Thyroid gland (tissue), 4 donors: ENCODE results near the gene WDR70. TPM values are rescaled to one million over a fixed set of nuclear protein-coding genes. Genes with fewer than 3 reads are reported as not detected.

ENCODE experiments used
- DNase-seq, 2 donors: peaks; one replicate each; pipeline ENCODE4 v3.0.0-alpha.2; 2019
- H3K27ac ChIP-seq, 3 donors: fragments of 200-600 bp; sonication (generic); 1 replicate in 2 of 3; 2 replicates in 1 of 3; pipeline ENCODE4 v1.5.1; 2016 to 2019; ENCODE audit warnings: mild to moderate bottlenecking in 1 of 3, moderate library complexity in 1 of 3
- H3K27me3 ChIP-seq: fragments of 200-600 bp; sonication (generic); one replicate; pipeline ENCODE4 v1.5.1; 2019
- H3K36me3 ChIP-seq, 2 donors: fragments of 200-600 bp; sonication (generic); one replicate each; pipeline ENCODE4 v1.5.1; 2016 to 2019
- H3K4me1 ChIP-seq, 2 donors: fragments of 200-600 bp; sonication (generic); one replicate each; pipeline ENCODE4 v1.5.1; 2017 to 2019
- H3K4me3 ChIP-seq, 3 donors: fragments of 200-600 bp; sonication (generic); replicated peaks in 1 of 3; 1 replicate in 2 of 3; 2 replicates in 1 of 3; pipeline ENCODE4 v1.5.1; 2016; ENCODE audit warnings: mild to moderate bottlenecking in 1 of 3
- H3K9me3 ChIP-seq: fragments of 200-600 bp; sonication (generic); one replicate; pipeline ENCODE4 v1.5.1; 2017
- POLR2A ChIP-seq, 2 donors: fragments of 450-650 bp; IDR thresholded peaks; one replicate each; pipeline ENCODE4 v1.6.1; 2017; ENCODE audit warnings: antibody characterized with exemption in 2 of 2, mild to moderate bottlenecking in 2 of 2, moderate library complexity in 1 of 2
- WGBS, 2 donors: methylation state at CpG; one replicate each; pipeline ENCODE4 v1.1.5; 2017; 5-methylcytosine and 5-hydroxymethylcytosine counted together
- intact Hi-C: fragments of 100-400 bp; cut with DNase I; formaldehyde crosslinking; loops from one replicate; pipeline ENCODE4 v1.15.1; 2023
- total RNA-seq, 4 donors: library from RNA; depleted of rRNA; stranded (reverse); fragments of >200 nt; gene quantifications; one replicate each; pipeline ENCODE4 v1.2.3, GENCODE V29; 2016
- TF ChIP-seq, protein P1 (sequence below), 6 experiments: fragments of 200-600 bp in 3 of 6; fragments of 450-650 bp in 3 of 6; sonication (generic) in 3 of 6; IDR thresholded peaks; one replicate each; pipeline ENCODE4 v1.5.1; 2016 to 2019; ENCODE audit warnings: antibody characterized with exemption in 6 of 6, mild to moderate bottlenecking in 2 of 6, inconsistent platforms in 1 of 6, moderate library complexity in 1 of 6

Gene WDR70
- total RNA-seq, 4 donors from 2014 or later = 31.3 to 103 (median 33.5) TPM

- no peak for DNase-seq
- no peak for TF ChIP-seq POLR2A (IDR thresholded peaks at IDR 0.05)
- TF ChIP-seq, protein P1, sequence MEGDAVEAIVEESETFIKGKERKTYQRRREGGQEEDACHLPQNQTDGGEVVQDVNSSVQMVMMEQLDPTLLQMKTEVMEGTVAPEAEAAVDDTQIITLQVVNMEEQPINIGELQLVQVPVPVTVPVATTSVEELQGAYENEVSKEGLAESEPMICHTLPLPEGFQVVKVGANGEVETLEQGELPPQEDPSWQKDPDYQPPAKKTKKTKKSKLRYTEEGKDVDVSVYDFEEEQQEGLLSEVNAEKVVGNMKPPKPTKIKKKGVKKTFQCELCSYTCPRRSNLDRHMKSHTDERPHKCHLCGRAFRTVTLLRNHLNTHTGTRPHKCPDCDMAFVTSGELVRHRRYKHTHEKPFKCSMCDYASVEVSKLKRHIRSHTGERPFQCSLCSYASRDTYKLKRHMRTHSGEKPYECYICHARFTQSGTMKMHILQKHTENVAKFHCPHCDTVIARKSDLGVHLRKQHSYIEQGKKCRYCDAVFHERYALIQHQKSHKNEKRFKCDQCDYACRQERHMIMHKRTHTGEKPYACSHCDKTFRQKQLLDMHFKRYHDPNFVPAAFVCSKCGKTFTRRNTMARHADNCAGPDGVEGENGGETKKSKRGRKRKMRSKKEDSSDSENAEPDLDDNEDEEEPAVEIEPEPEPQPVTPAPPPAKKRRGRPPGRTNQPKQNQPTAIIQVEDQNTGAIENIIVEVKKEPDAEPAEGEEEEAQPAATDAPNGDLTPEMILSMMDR (IDR thresholded peaks at IDR 0.05) = no peak
- H3K9me3 ChIP-seq = no peaks in the 10 kb centered on the region
- 94 to 97% methylated on average over 3 of the region's 3 CpGs for WGBS, 2 donors
- H3K27ac ChIP-seq = no peak overlapping the region
- no peak overlapping the region for H3K4me3 ChIP-seq
- H3K4me1 ChIP-seq = no peaks in the 10 kb centered on the region
- peaks cover 12 to 16% of the 10 kb centered on the region in 2 donors for H3K36me3 ChIP-seq
- no peaks in the 10 kb centered on the region for H3K27me3 ChIP-seq
- intact Hi-C loops = no loop called here
Observed at GRCh38 chr5:37727238-37727637, 348.1 kb downstream of the WDR70 start.

DNA sequence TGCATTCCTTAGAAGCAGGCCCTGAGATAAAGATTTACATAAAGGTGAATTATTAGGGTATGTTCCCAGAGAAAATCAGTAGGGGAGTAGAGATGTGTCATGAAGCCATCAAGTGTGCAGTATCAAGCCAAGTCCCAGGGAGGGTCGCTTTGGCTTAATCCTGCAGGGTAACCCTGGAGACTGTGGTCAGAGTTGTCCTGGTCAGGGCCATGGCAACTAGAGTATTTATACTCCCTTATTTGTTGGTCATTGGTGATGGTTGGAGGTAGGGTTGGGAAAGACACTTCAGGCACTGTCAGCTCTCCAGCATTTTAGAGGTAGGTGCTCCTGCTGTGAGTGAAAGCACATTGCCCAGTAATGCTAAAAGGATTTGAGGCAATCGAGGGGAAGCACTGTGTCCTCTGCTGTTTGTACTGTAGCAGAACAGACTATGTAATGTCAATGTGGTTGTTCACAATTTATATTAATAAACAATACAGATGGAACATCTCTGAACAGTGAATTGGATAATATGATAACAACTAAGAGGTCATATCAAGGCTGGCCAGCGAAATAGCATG lies 351.9 kb downstream of the WDR70 start:
- TF ChIP-seq POLR2A (IDR thresholded peaks at IDR 0.05) = no peak
- TF ChIP-seq, protein P1 (IDR thresholded peaks at IDR 0.05) = no peak
- H3K27ac ChIP-seq = no peak overlapping the region
- H3K27me3 ChIP-seq = no peaks in the 10 kb centered on the region
- 84 to 92% methylated on average over 3 of the region's 3 CpGs for WGBS, 2 donors
- H3K9me3 ChIP-seq = no peaks in the 10 kb centered on the region
- H3K36me3 ChIP-seq = peaks cover 12 to 16% of the 10 kb centered on the region in 2 donors
- no peaks in the 10 kb centered on the region for H3K4me1 ChIP-seq
- no peak for DNase-seq
- intact Hi-C loops = no loop called here
- no peak overlapping the region for H3K4me3 ChIP-seq

- Histone ChIP-seq H3K9me3 (no peaks in the 10 kb centered on the region), H3K4me1 (no peaks in the 10 kb centered on the region), H3K27me3 (no peaks in the 10 kb centered on the region), H3K27ac (no peak overlapping the region), H3K36me3 (peaks cover 3 to 5% of the 10 kb centered on the region in 2 donors), H3K4me3 (no peak overlapping the region)
- 0% methylated on average over 1 of the region's 1 CpG for WGBS, 2 donors
- no peak for DNase-seq
- intact Hi-C loops = no loop called here
- TF ChIP-seq, protein P1 (IDR thresholded peaks at IDR 0.05) = no peak
- no peak for TF ChIP-seq POLR2A (IDR thresholded peaks at IDR 0.05)
Observed at GRCh38 chr5:37734114-37734513, 355.0 kb downstream of the WDR70 start.

GRCh38 chr5:37735649-37736347 lies 356.7 kb downstream of the WDR70 start:
- intact Hi-C loops = no loop called here
- no peak overlapping the region for H3K4me3 ChIP-seq
- H3K4me1 ChIP-seq = no peaks in the 10 kb centered on the region
- peaks cover 2 to 5% of the 10 kb centered on the region in 2 donors for H3K36me3 ChIP-seq
- 69 to 71% methylated on average over 4 of the region's 4 CpGs for WGBS, 2 donors
- no peak for DNase-seq
- no peaks in the 10 kb centered on the region for H3K9me3 ChIP-seq
- no peak overlapping the region for H3K27ac ChIP-seq
- no peak for TF ChIP-seq POLR2A (IDR thresholded peaks at IDR 0.05)
- TF ChIP-seq, protein P1 (IDR thresholded peaks at IDR 0.05) = no peak
- H3K27me3 ChIP-seq = no peaks in the 10 kb centered on the region

GRCh38 chr5:37736397-37736796 lies 357.3 kb downstream of the WDR70 start:
- H3K4me1 ChIP-seq = no peaks in the 10 kb centered on the region
- no peak for DNase-seq
- 89 to 94% methylated on average over 2 of the region's 2 CpGs for WGBS, 2 donors
- H3K27me3 ChIP-seq = no peaks in the 10 kb centered on the region
- TF ChIP-seq POLR2A (IDR thresholded peaks at IDR 0.05) = no peak
- TF ChIP-seq, protein P1 (IDR thresholded peaks at IDR 0.05) = no peak
- H3K4me3 ChIP-seq = no peak overlapping the region
- no peaks in the 10 kb centered on the region for H3K9me3 ChIP-seq
- peaks cover 0 to 5% of the 10 kb centered on the region in 2 donors for H3K36me3 ChIP-seq
- no peak overlapping the region for H3K27ac ChIP-seq
- intact Hi-C loops = no loop called here
